Activated CD8-positive, alpha-beta memory T cell treated with anti-CD3 and anti-CD28 coated beads for 1 hour (primary cell): ENCODE results near the gene EMC9.

Experiments used
- DNase-seq, 2 donors: peaks; one replicate each; pipeline ENCODE4 v3.0.0-alpha.2; 2020; ENCODE audit warnings: low read depth in 1 of 2; ENCODE audit errors: extremely low read depth in 1 of 2

Gene EMC9

DNA sequence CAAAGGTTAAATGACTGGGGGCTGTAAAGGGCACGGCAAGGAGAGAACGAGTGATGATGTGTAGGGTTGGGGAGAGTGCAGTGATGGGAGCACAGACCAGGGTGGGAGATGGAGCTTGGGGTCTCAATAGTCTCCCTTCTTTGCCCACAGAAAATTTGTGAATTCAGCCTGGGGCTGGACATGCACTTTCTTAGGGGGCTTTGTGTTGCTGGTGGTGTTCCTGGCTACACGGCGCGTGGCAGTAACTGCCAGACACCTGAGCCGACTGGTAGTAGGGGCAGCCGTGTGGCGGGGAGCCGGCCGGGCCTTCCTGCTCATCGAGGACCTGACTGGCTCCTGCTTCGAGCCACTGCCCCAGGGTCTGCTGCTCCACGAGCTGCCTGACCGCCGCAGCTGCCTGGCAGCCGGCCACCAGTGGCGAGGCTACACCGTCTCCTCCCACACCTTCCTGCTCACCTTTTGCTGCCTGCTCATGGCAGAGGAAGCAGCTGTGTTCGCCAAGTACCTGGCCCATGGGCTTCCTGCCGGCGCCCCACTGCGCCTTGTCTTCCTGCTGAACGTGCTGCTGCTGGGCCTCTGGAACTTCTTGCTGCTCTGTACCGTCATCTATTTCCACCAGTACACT is 9.2 kb downstream of the EMC9 start:
- DNase-seq, result no peak

DNA sequence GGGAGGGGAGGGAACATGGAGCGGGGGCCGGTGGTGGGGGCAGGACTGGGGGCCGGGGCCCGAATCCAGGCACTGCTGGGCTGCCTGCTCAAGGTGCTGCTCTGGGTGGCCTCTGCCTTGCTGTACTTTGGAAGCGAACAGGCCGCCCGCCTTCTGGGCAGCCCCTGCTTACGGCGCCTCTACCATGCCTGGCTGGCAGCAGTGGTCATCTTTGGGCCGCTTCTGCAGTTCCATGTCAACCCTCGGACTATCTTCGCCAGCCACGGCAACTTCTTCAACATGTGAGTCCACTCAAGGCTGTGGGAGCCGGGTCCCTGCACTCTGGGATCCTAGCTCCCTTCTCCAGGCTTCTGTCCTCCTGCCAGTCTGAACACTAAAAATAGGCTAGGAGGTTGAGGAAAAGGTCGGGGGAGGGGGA is 9.8 kb downstream of the EMC9 start:
- no peak for DNase-seq

DNA sequence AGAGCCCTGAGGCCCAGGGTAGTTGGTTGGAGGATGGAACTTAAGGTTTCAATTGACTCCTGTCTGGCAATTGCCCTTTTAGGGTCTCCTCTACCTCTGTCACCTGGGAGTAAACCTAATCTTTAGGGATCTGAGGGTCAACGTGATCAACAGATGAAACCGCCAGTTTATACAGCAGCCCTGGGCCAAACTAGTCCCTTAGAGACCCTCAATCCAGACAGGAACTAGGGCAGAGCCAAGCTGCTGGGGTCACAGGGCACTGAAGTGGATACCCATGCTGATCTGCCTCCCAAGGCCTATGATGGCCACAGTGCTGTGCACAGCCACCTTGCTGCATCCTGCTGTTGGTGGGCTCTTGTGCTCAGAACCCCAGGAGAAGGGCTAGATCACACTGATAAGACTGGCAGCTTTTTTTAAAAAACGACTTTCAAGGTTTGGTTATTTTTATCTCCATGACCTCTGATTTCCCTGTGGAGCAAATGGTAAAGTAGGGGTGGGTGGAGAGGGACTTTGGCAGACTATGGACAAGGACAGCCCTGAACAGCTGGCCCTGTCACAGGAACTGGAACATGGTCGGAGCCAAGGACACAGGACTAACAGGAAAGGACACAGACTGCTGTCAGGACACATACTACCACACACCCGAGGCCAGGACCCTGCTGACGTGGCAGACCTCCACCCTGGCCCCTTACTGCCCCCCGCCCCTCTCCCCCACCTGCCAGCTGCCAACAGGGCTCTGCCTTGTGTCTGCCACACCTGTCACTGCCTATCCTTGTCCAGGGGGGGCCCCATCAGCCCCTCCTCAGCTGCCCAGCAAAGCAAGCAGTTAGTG is 10.5 kb downstream of the EMC9 start:
- DNase-seq, result no peak

DNA sequence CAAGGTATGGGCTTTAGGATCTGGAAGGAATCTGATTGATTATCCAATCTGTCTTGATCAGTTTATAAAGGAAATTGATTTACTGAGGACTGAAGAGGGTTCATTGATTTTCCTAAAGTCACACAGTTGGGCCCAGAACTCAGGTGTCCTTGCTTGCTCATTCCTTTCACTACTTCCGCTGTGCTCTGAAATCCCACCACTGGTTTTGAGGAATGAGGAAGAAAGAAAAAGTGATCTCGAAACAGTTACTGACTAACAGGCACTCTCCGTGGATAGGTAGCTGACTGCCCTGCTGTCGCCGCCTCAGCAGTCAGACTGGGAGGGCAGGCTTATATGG is 11.0 kb downstream of the EMC9 start, which contains the start of gene FITM1:
FITM1 (plus strand) TSS at position 280 of the 337 bp plus-strand sequence. CDS start 905 bp downstream, outside the sequence.
- DNase-seq, result no peak

DNA sequence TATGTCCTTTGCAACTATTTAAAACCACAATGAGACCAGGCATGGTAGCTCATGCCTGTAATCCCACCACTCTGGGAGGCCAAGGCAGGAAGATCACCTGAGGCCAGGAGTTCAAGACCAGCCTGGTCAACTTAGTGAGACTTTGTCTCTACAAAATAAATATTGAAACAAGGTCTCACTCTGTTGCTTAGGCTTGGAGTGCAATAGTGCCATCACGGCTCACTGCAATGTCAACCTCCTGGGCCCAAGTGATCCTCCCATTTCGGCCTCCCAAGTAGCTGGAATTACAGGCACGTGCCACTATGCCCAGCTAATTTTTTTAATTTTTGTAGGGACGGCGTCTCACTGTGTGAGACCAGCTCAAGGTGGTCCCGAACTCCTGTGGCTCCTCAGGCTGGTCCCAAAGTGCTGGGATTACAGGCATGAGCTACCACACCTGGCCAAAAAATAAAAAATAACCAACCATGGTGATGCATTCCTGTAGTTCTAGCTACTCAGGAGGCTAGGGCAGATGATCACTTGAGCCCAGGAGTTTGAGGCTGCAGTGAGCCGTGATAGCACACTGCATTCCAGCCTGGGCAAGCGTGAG is 11.9 kb downstream of the EMC9 start:
- no peak for DNase-seq

DNA sequence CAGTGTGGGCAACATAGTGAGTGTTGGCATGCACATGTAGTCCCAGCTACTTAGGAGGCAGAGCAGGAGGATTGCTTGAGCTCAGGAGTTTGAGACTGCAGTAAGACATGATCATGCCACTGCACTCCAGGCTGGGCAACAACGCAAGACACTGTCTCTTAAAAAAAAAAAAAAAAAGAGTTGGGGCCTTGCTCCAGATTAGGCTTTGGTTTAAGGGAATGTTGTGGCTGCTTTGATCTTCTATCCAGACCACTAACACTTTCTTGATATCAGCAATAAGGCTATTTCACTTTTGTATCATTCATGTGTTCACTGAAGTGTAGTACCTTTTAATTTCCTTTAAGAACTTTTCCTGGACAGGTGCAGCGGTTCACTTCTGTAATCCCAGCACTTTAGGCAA is 13.7 kb downstream of the EMC9 start:
- DNase-seq, result no peak

DNA sequence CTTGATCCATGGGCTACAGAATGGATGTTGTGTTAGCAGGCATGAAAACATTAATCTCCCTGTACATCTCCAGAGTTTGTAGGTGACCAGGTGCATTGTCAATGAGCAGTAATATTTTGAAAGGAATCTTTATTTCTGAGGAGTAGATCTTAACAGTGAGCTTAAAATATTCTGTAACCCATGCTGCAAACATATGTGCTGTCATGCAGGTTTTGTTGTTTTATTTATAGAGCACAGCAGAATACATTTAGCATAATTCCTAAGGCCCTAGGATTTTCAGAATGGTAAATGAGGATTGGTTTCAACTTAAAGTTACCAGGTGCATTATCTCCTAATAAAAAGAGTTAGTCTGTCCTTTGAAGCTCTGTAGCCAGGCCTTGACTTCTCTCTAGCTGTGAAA is 14.5 kb downstream of the EMC9 start:
- no peak for DNase-seq

DNA sequence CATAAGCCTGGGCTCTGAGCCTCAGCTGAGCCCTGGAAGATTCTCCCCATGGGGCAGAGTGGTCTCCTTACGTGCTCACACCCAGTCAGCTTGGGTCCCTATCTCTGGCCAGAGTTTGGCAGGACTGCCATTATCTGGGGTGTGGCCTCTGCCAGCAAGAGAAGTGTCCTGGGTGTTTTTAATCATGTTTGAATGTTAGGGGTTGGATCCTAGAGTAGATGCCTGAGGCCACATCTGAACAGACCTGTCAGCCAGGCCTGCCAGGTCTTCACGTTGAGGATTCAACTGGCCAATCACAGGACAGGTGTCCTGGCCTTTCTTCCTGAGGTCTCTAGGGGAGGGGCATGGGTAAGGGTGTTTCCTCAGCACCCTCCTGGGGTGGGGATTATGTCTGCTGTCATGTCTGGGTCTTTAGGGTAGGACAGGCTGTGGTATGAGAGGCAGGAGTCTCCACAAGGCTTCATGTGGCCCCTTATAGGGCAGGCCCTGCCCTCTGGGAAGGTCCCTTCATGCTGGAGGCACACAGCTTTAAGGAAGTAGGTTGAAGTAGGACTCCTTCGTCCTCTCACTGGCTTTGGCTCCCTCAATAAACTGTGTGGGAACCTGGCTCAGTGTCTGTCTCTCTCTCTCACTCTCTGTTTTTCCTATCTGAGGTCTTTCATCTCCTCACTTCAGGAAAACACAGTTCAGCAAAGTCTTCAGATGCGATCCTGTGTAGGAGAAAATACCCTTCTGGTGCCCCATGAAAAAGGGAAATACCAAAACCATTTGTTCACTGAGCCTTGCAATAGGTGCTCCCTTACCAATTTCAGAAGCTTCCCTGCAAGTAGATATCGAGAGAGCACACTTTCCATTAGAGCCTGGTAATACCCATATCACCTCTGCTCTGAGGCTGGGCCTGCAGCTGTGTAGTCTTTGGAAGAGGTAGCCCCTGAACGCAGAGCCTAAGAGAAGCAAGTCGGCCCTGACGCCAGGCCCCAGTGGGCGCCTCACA is 17.7 kb downstream of the EMC9 start:
- no peak for DNase-seq

DNA sequence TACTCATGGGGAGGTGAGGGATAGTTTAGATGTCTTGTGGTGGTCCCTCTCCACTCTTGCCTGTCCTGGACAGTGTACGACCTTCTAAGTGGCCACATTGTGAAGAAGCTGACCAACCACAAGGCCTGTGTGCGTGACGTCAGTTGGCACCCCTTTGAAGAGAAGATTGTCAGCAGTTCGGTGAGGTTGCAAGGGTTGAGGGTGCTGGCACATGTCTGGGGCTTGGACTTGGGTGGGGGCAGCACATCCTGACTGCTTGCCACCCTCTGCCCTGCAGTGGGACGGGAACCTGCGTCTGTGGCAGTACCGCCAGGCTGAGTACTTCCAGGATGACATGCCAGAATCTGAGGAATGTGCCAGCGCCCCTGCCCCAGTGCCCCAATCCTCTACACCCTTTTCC is 18.5 kb downstream of the EMC9 start:
- no peak for DNase-seq

DNA sequence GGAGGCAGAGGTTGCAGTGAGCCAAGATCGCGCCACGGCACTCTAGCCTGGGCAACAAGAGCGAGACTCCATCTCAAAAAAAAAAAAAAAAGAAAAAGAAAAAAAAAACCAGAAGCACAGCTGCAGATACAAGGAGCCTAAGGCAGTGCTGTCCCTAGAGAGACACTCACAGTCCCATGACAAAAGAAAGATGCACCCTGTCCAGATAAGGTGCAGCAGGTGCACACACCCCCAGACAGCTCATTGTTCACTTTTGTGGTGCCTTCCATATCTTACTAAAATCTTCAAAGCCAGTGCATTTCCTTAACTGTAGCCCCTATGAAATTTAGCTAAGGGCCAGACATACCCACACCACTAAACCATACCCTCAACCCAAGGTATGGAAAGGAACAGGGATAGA is 19.0 kb downstream of the EMC9 start:
- no peak for DNase-seq

DNA sequence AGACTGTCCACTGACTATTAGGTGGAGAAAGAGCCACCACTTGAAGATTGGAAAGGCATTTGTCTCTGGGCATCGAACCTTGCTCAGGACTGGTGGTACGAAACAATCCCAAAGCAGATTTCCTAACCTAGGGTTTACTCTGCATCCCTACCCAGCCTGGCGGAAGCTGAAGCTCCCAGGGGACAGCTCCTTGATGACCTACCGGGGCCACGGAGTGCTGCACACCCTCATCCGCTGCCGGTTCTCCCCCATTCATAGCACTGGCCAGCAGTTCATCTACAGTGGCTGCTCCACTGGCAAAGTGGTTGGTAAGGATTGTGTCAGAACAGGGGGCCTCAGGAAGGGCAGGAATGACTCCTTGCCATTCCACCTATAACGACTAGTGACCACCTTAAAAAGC is 20.2 kb downstream of the EMC9 start:
- no peak for DNase-seq

DNA sequence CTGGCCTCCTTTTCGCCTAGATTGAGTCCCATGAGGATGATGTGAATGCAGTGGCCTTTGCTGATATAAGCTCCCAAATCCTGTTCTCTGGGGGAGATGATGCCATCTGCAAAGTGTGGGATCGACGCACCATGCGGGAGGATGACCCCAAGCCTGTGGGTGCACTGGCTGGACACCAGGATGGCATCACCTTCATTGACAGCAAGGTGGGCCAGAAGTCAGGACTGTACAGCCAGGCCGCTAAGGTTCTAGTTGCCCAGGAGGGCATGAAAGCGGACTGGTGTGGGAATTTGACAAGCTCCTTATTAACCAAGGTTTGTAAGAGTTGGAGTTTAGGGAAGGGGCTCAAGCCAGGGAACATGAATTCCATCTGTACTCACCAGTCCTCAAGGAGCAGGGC is 21.7 kb downstream of the EMC9 start:
- no peak for DNase-seq

DNA sequence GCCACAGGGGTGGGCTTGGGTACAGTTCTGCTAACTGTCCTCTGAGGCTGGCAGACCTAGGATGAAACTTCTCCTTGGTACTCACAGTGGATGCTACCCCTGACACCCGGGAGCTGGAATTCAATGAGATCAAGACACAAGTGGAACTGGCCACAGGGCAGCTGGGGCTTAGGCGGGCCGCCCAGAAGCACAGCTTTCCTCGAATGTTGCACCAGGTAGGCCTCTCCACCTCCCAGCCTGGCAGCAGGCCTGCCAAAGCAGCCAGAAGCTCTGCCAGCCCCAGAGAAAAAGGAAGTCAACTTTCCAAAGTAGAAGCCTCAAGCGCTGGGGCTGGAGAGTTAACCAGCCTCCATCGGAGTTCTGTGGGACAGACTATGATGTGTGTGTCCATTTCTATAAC is 24.2 kb downstream of the EMC9 start:
- no peak for DNase-seq

DNA sequence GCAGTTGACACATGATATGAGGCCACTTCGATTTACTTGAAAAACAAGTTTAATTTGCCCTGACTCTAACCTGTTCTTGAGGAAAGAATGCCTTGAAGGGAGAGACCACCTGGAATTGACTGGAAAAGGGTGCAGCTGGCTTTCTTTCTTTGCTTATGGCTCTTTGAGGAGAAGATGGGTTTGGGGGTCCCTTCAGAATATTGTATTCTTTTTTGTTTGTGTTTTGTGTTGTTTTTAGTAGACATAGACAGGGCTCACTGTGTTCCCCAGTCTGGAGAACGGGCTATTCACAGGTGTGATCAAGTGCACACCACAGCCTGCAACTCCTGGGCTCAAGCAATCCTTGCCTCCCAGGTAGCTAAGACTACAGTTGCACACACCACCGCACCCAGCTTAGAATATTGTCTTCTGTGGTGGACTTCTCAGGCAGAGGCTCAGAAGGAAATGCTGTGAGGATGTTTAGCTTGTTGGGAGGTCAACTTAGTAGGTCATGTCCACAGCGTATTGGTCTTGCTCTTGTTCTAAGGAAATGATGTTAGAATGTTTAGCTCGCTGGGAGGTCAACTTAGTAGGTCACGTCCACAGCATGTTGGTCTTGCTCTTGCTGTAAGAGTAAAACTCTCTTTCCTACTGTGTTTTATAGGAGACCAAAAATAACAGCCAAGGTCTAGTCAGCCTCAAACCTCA is 25.1 kb downstream of the EMC9 start:
- DNase-seq, result no peak

DNA sequence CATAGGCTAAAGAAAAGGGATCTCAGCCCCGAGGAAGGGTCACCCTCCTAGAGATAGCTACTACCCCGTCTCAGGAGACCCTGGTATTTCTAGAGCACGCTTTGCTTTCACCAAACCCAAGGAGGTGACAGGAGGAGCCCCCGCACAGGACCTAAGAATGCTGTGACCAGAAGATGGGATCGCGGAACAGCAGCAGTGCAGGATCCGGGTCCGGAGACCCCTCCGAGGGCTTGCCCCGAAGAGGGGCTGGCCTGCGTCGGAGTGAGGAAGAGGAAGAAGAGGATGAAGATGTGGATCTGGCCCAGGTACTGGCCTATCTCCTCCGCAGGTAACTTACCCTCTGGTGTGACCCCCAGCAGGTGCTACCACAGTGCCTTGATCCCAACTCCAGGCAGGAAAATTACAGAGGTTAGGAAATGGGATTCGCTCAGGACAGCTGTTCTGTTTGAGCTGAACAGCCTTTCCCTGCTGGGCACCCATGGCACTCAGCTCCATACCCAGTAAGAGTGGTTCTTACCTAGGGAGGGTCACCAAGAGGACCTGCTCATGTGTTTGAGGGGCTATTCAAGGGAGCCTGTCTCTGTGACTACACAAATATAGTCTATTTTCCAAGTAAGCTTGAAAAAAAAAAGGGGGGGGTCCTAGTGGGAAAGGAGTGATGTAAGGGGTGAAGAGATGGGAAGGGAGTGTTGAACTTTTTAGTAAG is 25.8 kb downstream of the EMC9 start:
- DNase-seq, result no peak

DNA sequence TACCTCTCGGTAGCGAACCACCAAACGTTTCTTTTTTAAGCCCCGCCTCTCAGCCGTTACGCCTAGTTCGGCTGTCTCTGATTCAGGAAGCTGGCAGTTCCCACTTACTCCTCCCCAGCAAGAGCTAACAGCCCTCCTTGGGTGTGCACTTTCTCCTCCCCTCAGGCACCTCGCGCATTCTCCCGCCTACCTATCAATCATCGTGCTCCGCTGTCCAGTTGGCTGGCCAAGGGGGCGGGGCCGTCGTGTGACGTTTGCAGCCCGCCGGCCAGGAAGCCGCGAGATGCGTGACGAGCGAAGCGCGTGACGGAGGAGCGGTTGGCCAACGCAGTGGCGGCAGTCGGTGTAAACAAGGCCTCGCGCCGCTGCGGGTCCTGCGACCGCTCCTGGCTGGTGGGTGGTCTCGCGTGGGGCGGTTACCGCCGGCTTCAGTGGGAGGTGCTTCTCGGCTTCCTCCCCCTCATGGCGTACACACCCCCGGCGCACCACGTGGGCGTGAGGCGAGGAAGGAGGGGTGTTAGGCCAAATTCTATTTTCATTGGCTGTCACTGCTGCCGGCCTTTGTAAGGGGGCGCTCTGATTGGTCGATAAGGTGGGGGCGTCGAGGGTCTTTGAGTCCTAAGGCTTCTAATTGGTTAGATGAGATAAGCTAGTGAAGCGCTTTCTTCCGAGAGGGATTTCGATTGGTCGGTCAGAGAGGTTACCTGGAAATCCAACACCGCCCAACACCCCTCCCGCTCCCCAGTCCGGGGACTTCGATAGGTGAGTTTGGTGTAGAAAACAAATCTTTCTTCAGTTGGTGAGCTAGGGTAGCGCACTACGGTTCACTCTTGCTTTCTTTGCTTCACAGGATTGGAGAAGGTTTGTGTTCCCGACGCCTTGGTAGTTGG is 26.6 kb downstream of the EMC9 start, which contains the start of the genes DCAF11 and NRL:
DCAF11 (plus strand) TSS at position 246 of the 890 bp plus-strand sequence. CDS start 818 bp downstream, outside the sequence.
NRL (minus strand) TSS at position 418 of the 890 bp plus-strand sequence. CDS start 32,101 bp downstream, outside the sequence.
- DNase-seq, result peak; percentile 94 to 97

DNA sequence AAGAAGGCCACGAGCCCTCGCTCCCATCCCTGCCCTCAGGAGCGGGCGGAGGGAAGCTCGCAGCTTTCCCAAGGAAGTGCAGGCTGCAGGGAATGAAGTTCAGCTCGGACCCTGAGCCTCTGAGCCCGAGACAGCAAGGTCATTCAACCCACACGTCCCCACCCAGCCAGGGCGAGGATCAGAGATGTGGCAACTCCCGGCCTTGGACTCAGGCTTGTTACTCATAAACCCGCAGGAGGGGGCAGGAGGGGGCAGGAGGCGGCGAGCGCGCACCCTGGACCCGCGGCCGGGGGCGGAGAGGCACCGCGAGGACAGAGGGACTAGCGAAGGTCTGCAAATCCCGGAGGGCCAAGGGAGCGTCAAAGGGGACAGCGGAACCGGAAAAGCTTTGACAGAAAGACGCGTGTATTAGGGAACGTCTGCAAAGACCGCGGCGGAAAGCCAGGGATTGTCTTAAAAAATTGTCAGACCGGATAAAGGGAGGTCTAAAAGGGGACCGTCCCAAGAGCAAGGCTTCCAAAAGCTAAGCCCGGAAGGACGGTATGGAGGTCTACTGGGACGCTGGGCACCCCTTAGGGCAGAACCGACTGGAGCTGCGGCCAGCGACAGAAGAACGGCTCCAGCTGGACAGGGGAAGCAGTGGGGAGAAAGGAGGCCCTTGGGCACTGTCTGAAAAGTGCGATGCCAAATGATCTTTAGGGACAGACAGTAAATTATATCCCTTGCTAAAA is 27.4 kb downstream of the EMC9 start:
- peak; percentile 49 to 55 for DNase-seq

DNA sequence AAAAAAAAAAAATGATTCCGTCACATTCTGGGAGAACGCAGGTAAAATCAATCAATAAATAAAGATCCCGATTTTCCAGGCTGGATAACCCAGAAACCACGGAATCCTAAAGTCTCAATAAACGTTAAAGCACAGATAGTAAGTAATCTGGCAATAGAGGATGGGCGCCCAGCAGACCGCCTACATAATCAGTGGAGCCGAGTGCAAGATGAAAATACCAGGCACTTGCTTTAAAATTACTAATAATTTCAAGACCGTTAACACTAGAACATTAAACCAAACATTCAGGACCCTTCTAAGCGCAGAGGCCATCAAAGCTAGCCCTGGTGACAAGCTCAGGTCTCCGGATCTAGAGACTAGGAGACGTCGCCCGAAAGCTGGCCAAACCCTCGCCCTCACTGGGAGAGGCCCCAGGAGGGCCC is 28.0 kb downstream of the EMC9 start:
- DNase-seq, result no peak
